HEK293 (cell line): ENCODE results near the gene SYNJ2BP.

ENCODE experiments used
- CTCF ChIA-PET: fragments of 350-600 bp; formaldehyde crosslinking; extraction: SDS; loops from one replicate; lab custom pipeline; 2021; ENCODE audit warnings: antibody characterized with exemption; lab: Yijun Ruan, JAX
- POLR2A ChIA-PET: fragments of 300-600 bp; formaldehyde crosslinking; extraction: SDS; loops from one replicate; lab custom pipeline; 2020; ENCODE audit warnings: antibody characterized with exemption, inconsistent platforms; lab: Yijun Ruan, JAX
- H3K27ac ChIP-seq: fragments of 200-500 bp; sonication (Bioruptor generic); 2 replicates; pipeline ENCODE4 v1.5.1; 2014; ENCODE audit warnings: low read depth, low read length, control low read depth, inconsistent platforms; ENCODE audit errors: extremely low read depth
- H3K36me3 ChIP-seq, 2 experiments: fragments of 200-500 bp in 1 of 2; sonication (Bioruptor generic) in 1 of 2; 1 replicate in 1 of 2; 2 replicates in 1 of 2; pipeline ENCODE4 v1.5.1; 2014 to 2017; ENCODE audit warnings: inconsistent platforms in 2 of 2, low read length in 2 of 2; ENCODE audit not compliant: control insufficient read depth in 2 of 2, insufficient read depth in 1 of 2
- H3K4me1 ChIP-seq: fragments of 200-500 bp; sonication (Bioruptor generic); 2 replicates; pipeline ENCODE4 v1.5.1; 2014; ENCODE audit warnings: mild to moderate bottlenecking, low read length, inconsistent platforms; ENCODE audit not compliant: control insufficient read depth, insufficient read depth
- H3K4me3 ChIP-seq: 2 replicates; pipeline ENCODE4 v1.5.1; 2011; ENCODE audit warnings: low read depth, mild to moderate bottlenecking, control low read depth, low read length, moderate library complexity
- H3K9me3 ChIP-seq: fragments of 200-500 bp; sonication (Bioruptor generic); 2 replicates; pipeline ENCODE4 v1.5.1; 2014; ENCODE audit warnings: low read depth, low read length, inconsistent platforms; ENCODE audit not compliant: control insufficient read depth, insufficient read depth
- ATF2 ChIP-seq: fragments of 450-650 bp; formaldehyde crosslinking; IDR thresholded peaks from 2 replicates; pipeline ENCODE4 v1.5.1; 2016; ENCODE audit warnings: missing biosample characterization, missing genetic modification characterization, low read depth
- CTCF ChIP-seq: fragments of 450-650 bp; formaldehyde crosslinking; IDR thresholded peaks from 2 replicates; pipeline ENCODE4 v1.5.1; 2016; ENCODE audit warnings: missing biosample characterization, missing genetic modification characterization
- OSR2 ChIP-seq: fragments of 450-650 bp; formaldehyde crosslinking; IDR thresholded peaks from 2 replicates; pipeline ENCODE4 v1.5.1; 2016; ENCODE audit warnings: missing biosample characterization, missing genetic modification characterization
- SCRT2 ChIP-seq: fragments of 450-650 bp; formaldehyde crosslinking; IDR thresholded peaks from 2 replicates; pipeline ENCODE4 v1.5.1; 2016; ENCODE audit warnings: missing biosample characterization, missing genetic modification characterization
- SETDB1 ChIP-seq: IDR thresholded peaks from one replicate; pipeline ENCODE4 v1.6.1; 2017; ENCODE audit warnings: mild to moderate bottlenecking, low read length, moderate library complexity, mixed read lengths; ENCODE audit not compliant: insufficient read length
- ZBTB11 ChIP-seq: fragments of 450-650 bp; formaldehyde crosslinking; conservative IDR thresholded peaks from 2 replicates; pipeline ENCODE4 v1.5.1; 2016; ENCODE audit warnings: low read depth, missing biosample characterization, missing genetic modification characterization
- ZBTB17 ChIP-seq: fragments of 450-650 bp; formaldehyde crosslinking; IDR thresholded peaks from 2 replicates; pipeline ENCODE4 v1.5.1; 2016; ENCODE audit warnings: missing biosample characterization, missing genetic modification characterization
- ZBTB49 ChIP-seq: fragments of 450-650 bp; formaldehyde crosslinking; IDR thresholded peaks from 2 replicates; pipeline ENCODE4 v1.5.1; 2016; ENCODE audit warnings: missing biosample characterization, missing genetic modification characterization, low read depth
- ZNF223 ChIP-seq: fragments of 450-650 bp; formaldehyde crosslinking; IDR thresholded peaks from 2 replicates; pipeline ENCODE4 v1.5.1; 2016; ENCODE audit warnings: missing biosample characterization, missing genetic modification characterization
- ZNF239 ChIP-seq: fragments of 450-650 bp; formaldehyde crosslinking; IDR thresholded peaks from 2 replicates; pipeline ENCODE4 v1.5.1; 2016; ENCODE audit warnings: missing biosample characterization, missing genetic modification characterization
- ZNF248 ChIP-seq: fragments of 450-650 bp; formaldehyde crosslinking; IDR thresholded peaks from 2 replicates; pipeline ENCODE4 v1.5.1; 2017; ENCODE audit warnings: missing biosample characterization, missing genetic modification characterization
- ZNF311 ChIP-seq: fragments of 450-650 bp; formaldehyde crosslinking; IDR thresholded peaks from 2 replicates; pipeline ENCODE4 v1.5.1; 2017; ENCODE audit warnings: missing biosample characterization, missing genetic modification characterization, borderline replicate concordance
- ZNF335 ChIP-seq: fragments of 450-650 bp; formaldehyde crosslinking; conservative IDR thresholded peaks from 2 replicates; pipeline ENCODE4 v1.5.1; 2016; ENCODE audit warnings: missing biosample characterization, missing genetic modification characterization
- ZNF404 ChIP-seq: fragments of 450-650 bp; formaldehyde crosslinking; IDR thresholded peaks from 2 replicates; pipeline ENCODE4 v1.5.1; 2017; ENCODE audit warnings: missing biosample characterization, missing genetic modification characterization
- ZNF416 ChIP-seq: fragments of 450-650 bp; formaldehyde crosslinking; IDR thresholded peaks from 2 replicates; pipeline ENCODE4 v1.5.1; 2016; ENCODE audit warnings: missing biosample characterization, missing genetic modification characterization
- ZNF449 ChIP-seq: fragments of 450-650 bp; formaldehyde crosslinking; IDR thresholded peaks from 2 replicates; pipeline ENCODE4 v1.5.1; 2017; ENCODE audit warnings: missing biosample characterization, mild to moderate bottlenecking, missing genetic modification characterization, moderate library complexity
- ZNF529 ChIP-seq: fragments of 450-650 bp; formaldehyde crosslinking; IDR thresholded peaks from 2 replicates; pipeline ENCODE4 v1.5.1; 2017; ENCODE audit warnings: missing genetic modification characterization, missing biosample characterization; ENCODE audit not compliant: insufficient replicate concordance
- ZNF558 ChIP-seq: fragments of 450-650 bp; formaldehyde crosslinking; IDR thresholded peaks from 2 replicates; pipeline ENCODE4 v1.5.1; 2016; ENCODE audit warnings: missing biosample characterization, missing genetic modification characterization
- ZNF561 ChIP-seq: fragments of 450-650 bp; IDR thresholded peaks from 2 replicates; pipeline ENCODE4 v1.5.1; 2018; ENCODE audit warnings: missing biosample characterization, missing genetic modification characterization, borderline replicate concordance
- ZNF654 ChIP-seq: fragments of 450-650 bp; formaldehyde crosslinking; IDR thresholded peaks from 2 replicates; pipeline ENCODE4 v1.5.1; 2016; ENCODE audit warnings: low read depth, missing biosample characterization, missing genetic modification characterization
- ZNF660 ChIP-seq: fragments of 450-650 bp; IDR thresholded peaks from 2 replicates; pipeline ENCODE4 v1.5.1; 2018; ENCODE audit warnings: missing biosample characterization, mild to moderate bottlenecking, missing genetic modification characterization
- ZNF664 ChIP-seq: fragments of 450-650 bp; formaldehyde crosslinking; IDR thresholded peaks from 2 replicates; pipeline ENCODE4 v1.5.1; 2016; ENCODE audit warnings: missing biosample characterization, missing genetic modification characterization
- ZNF76 ChIP-seq: fragments of 450-650 bp; formaldehyde crosslinking; IDR thresholded peaks from 2 replicates; pipeline ENCODE4; 2016; ENCODE audit warnings: low read depth, missing biosample characterization, missing genetic modification characterization, borderline replicate concordance
- ZNF777 ChIP-seq: fragments of 450-650 bp; formaldehyde crosslinking; IDR thresholded peaks from 2 replicates; pipeline ENCODE4 v1.5.1; 2017; ENCODE audit warnings: missing biosample characterization, missing genetic modification characterization, borderline replicate concordance
- ZNF837 ChIP-seq: fragments of 450-650 bp; formaldehyde crosslinking; IDR thresholded peaks from 2 replicates; pipeline ENCODE4 v1.5.1; 2016; ENCODE audit warnings: missing biosample characterization, missing genetic modification characterization

SYNJ2BP gene

GRCh38 chr14:70394674-70395306 is 22.1 kb downstream of the SYNJ2BP start:
- TF ChIP-seq ZNF529, result no peak
- no peak for TF ChIP-seq ATF2
- no peak for TF ChIP-seq CTCF (tag by site-specific recombination)
- TF ChIP-seq ZNF76, result no peak
- TF ChIP-seq ZNF664 (tag by site-specific recombination), result 0 out of 2 replicates have a peak, but pooled peaks have one; percentile 26
- no peak for TF ChIP-seq ZNF561
- TF ChIP-seq ZNF404 (tag by site-specific recombination), result no peak
- no peak for TF ChIP-seq ZBTB17 (tag by site-specific recombination)
- CTCF ChIA-PET, result interaction anchor here (0.6 kb wide), 1 partner anchor 810 kb away, joined by 3 read pairs; no protein-coding TSS in a partner anchor

GRCh38 chr14:70392676-70393075 is 24.2 kb downstream of the SYNJ2BP start:
- TF ChIP-seq ZNF660 (tag by site-specific recombination) (no peak), SCRT2 (tag by site-specific recombination) (no peak), ZNF335 (tag by site-specific recombination) (no peak), ZNF311 (tag by site-specific recombination) (no peak), ZNF239 (tag by site-specific recombination) (no peak), OSR2 (tag by site-specific recombination) (no peak), ZBTB49 (tag by site-specific recombination) (no peak), ZNF449 (no peak), ZNF248 (tag by site-specific recombination) (no peak), ZNF558 (no peak), ZNF416 (tag by site-specific recombination) (no peak), ZNF837 (tag by site-specific recombination) (no peak), ZBTB11 (no peak), ZNF777 (tag by site-specific recombination) (no peak), ZNF223 (tag by site-specific recombination) (no peak), SETDB1 (no peak), ZNF654 (tag by site-specific recombination) (no peak)
- TF ChIP-seq, all 188 proteins: peak for 0
- H3K4me3 ChIP-seq, result no peak overlapping the region
- ChIA-PET CTCF (no interaction called here), POLR2A (no interaction called here)
- peaks cover 0 to 12% of the 10 kb centered on the region in 2 experiments for H3K36me3 ChIP-seq
- H3K27ac ChIP-seq, result no peak overlapping the region
- H3K4me1 ChIP-seq, result no peaks in the 10 kb centered on the region
- H3K9me3 ChIP-seq, result no peaks in the 10 kb centered on the region

More at GRCh38 chr14:70394674-70395306, 22.1 kb downstream of the SYNJ2BP start:
- POLR2A ChIA-PET, result no interaction called here
- H3K4me1 ChIP-seq, result no peaks in the 10 kb centered on the region
- no peak overlapping the region for H3K27ac ChIP-seq
- H3K9me3 ChIP-seq, result no peaks in the 10 kb centered on the region
- H3K36me3 ChIP-seq, result peaks cover 0 to 16% of the 10 kb centered on the region in 2 experiments
- no peak overlapping the region for H3K4me3 ChIP-seq
